Peyer's patch (tissue), 4 donors: ENCODE measurements around the gene GPC6. TPM values are rescaled to one million over a fixed set of nuclear protein-coding genes. Genes with fewer than 3 reads are reported as not detected.

ENCODE experiments used
- DNase-seq, 3 donors: peaks; one replicate each; pipeline ENCODE4 v3.0.0-alpha.2; 2017 to 2019
- H3K27ac ChIP-seq, 4 donors: fragments of 200-600 bp; sonication (generic); one replicate each; pipeline ENCODE4 v1.5.1; 2016 to 2019
- H3K27me3 ChIP-seq, 2 donors: fragments of 200-600 bp; sonication (generic); one replicate each; pipeline ENCODE4 v1.5.1; 2019
- H3K36me3 ChIP-seq, 3 donors: fragments of 200-600 bp; sonication (generic); one replicate each; pipeline ENCODE4 v1.5.1; 2016 to 2019
- H3K4me1 ChIP-seq, 4 donors: fragments of 200-600 bp; sonication (generic); one replicate each; pipeline ENCODE4 v1.5.1; 2016 to 2019
- H3K4me3 ChIP-seq, 4 donors: fragments of 200-600 bp; sonication (generic); 1 replicate in 3 of 4; 2 replicates in 1 of 4; pipeline ENCODE4 v1.5.1; 2016 to 2019; ENCODE audit warnings: mild to moderate bottlenecking in 1 of 4
- H3K9me3 ChIP-seq, 4 donors: fragments of 200-600 bp; sonication (generic); one replicate each; pipeline ENCODE4 v1.5.1; 2016 to 2019; ENCODE audit warnings: mild to moderate bottlenecking in 1 of 4
- POLR2A ChIP-seq, 2 donors: fragments of 450-650 bp; IDR thresholded peaks; one replicate each; pipeline ENCODE4 v1.5.1; 2017; ENCODE audit warnings: antibody characterized with exemption in 2 of 2, mild to moderate bottlenecking in 2 of 2, moderate library complexity in 2 of 2
- total RNA-seq, 4 donors: library from RNA; depleted of rRNA; stranded (reverse); fragments of >200 nt; gene quantifications; one replicate each; pipeline ENCODE4 v1.1.0, GENCODE V29; 2016
- TF ChIP-seq, protein P1 (sequence below), 6 experiments: fragments of 450-650 bp in 4 of 6; fragments of 200-600 bp in 2 of 6; sonication (generic) in 1 of 6; IDR thresholded peaks; one replicate each; pipeline ENCODE4 v1.5.1; 2017 to 2019; ENCODE audit warnings: antibody characterized with exemption in 6 of 6, mild to moderate bottlenecking in 3 of 6, moderate library complexity in 1 of 6

GPC6 gene
- total RNA-seq, 4 donors from 2014 or later = 1.6 to 13.2 (median 2.6) TPM

- no peaks in the 10 kb centered on the region for H3K9me3 ChIP-seq
- TF ChIP-seq, protein P1, sequence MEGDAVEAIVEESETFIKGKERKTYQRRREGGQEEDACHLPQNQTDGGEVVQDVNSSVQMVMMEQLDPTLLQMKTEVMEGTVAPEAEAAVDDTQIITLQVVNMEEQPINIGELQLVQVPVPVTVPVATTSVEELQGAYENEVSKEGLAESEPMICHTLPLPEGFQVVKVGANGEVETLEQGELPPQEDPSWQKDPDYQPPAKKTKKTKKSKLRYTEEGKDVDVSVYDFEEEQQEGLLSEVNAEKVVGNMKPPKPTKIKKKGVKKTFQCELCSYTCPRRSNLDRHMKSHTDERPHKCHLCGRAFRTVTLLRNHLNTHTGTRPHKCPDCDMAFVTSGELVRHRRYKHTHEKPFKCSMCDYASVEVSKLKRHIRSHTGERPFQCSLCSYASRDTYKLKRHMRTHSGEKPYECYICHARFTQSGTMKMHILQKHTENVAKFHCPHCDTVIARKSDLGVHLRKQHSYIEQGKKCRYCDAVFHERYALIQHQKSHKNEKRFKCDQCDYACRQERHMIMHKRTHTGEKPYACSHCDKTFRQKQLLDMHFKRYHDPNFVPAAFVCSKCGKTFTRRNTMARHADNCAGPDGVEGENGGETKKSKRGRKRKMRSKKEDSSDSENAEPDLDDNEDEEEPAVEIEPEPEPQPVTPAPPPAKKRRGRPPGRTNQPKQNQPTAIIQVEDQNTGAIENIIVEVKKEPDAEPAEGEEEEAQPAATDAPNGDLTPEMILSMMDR (IDR thresholded peaks at IDR 0.05) = no peak
- TF ChIP-seq POLR2A (IDR thresholded peaks at IDR 0.05) = no peak
- no peaks in the 10 kb centered on the region for H3K4me1 ChIP-seq
- H3K27ac ChIP-seq = no peak overlapping the region
- no peaks in the 10 kb centered on the region for H3K36me3 ChIP-seq
- DNase-seq = no peak
- no peaks in the 10 kb centered on the region for H3K27me3 ChIP-seq
- H3K4me3 ChIP-seq = no peak overlapping the region
These were observed 1164.3 kb downstream of the GPC6 start for GRCh38 chr13:94390881-94391280.

DNA sequence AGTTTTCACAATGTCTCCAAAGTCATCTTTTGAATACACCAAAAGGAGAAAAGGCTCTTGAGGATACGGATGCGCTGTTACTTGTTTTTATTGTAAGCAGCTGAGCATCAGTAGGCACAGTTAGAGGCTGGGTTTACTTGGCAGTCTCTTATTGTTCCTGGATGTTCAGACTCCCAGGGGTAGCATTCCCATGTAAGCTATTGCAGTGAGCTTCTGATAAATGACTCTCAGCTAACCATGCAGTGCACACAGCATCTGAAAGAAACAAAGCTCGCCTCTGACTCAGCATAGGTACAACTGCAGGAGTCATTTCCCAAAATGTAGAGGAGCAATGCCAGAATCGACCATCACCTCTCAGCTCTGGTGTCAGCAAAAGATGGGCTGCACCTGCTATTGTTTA lies 1168.1 kb downstream of the GPC6 start:
- H3K4me3 ChIP-seq = no peak overlapping the region
- no peaks in the 10 kb centered on the region for H3K27me3 ChIP-seq
- no peaks in the 10 kb centered on the region for H3K36me3 ChIP-seq
- no peak for DNase-seq
- no peaks in the 10 kb centered on the region for H3K4me1 ChIP-seq
- TF ChIP-seq POLR2A (IDR thresholded peaks at IDR 0.05) = no peak
- TF ChIP-seq, protein P1 (IDR thresholded peaks at IDR 0.05) = no peak
- H3K27ac ChIP-seq = no peak overlapping the region
- no peaks in the 10 kb centered on the region for H3K9me3 ChIP-seq

- H3K27me3 ChIP-seq = no peaks in the 10 kb centered on the region
- no peak for TF ChIP-seq POLR2A (IDR thresholded peaks at IDR 0.05)
- TF ChIP-seq, protein P1 (IDR thresholded peaks at IDR 0.05) = no peak
- H3K27ac ChIP-seq = no peak overlapping the region
- H3K9me3 ChIP-seq = no peaks in the 10 kb centered on the region
- H3K36me3 ChIP-seq = no peaks in the 10 kb centered on the region
- DNase-seq = no peak
- no peak overlapping the region for H3K4me3 ChIP-seq
- H3K4me1 ChIP-seq = no peaks in the 10 kb centered on the region
These were observed 1169.3 kb downstream of the GPC6 start for GRCh38 chr13:94395860-94396259.

GRCh38 chr13:94399812-94400211 lies 1173.2 kb downstream of the GPC6 start:
- Histone ChIP-seq H3K27ac (no peak overlapping the region), H3K9me3 (no peaks in the 10 kb centered on the region), H3K4me3 (no peak overlapping the region), H3K4me1 (no peaks in the 10 kb centered on the region), H3K36me3 (no peaks in the 10 kb centered on the region), H3K27me3 (no peaks in the 10 kb centered on the region)
- DNase-seq = no peak
- TF ChIP-seq, protein P1 (IDR thresholded peaks at IDR 0.05) = no peak
- TF ChIP-seq POLR2A (IDR thresholded peaks at IDR 0.05) = no peak

GRCh38 chr13:94400874-94401273 lies 1174.3 kb downstream of the GPC6 start:
- DNase-seq = no peak
- H3K4me1 ChIP-seq = no peaks in the 10 kb centered on the region
- no peaks in the 10 kb centered on the region for H3K27me3 ChIP-seq
- H3K9me3 ChIP-seq = no peaks in the 10 kb centered on the region
- no peaks in the 10 kb centered on the region for H3K36me3 ChIP-seq
- TF ChIP-seq, protein P1 (IDR thresholded peaks at IDR 0.05) = no peak
- no peak overlapping the region for H3K4me3 ChIP-seq
- H3K27ac ChIP-seq = no peak overlapping the region
